WTC11 (cell line): ENCODE measurements around the gene PARP14. TPM values are rescaled to one million over a fixed set of nuclear protein-coding genes. Genes with fewer than 3 reads are reported as not detected.

Experiments used
- ATAC-seq: fragments of 200-7000 bp; cut with Tn5 transposase; 2 replicates; pipeline ENCODE4 v1.10.0; 2021; ENCODE audit warnings: mild to moderate bottlenecking, moderate library complexity
- CTCF ChIA-PET: fragments of 300-600 bp; sonication (Branson Sonifier 250); formaldehyde crosslinking; loops from one replicate; lab custom pipeline; 2021; ENCODE audit warnings: antibody characterized with exemption; lab: Charles Lee
- POLR2A ChIA-PET: fragments of 350-600 bp; sonication (Branson Sonifier 250); formaldehyde crosslinking; loops from one replicate; lab custom pipeline; 2021; ENCODE audit warnings: antibody characterized with exemption; lab: Charles Lee
- DNase-seq: peaks from one replicate; pipeline ENCODE4 v3.0.0; 2021; ENCODE audit warnings: low spot score
- H3K27ac Mint-ChIP-seq: 2 replicates; pipeline ENCODE4 v1.8.0; 2021; ENCODE audit warnings: mixed read lengths
- H3K27me3 Mint-ChIP-seq: 2 replicates; pipeline ENCODE4 v1.8.0; 2021; ENCODE audit warnings: low read depth, mild to moderate bottlenecking, moderate library complexity, mixed read lengths
- H3K36me3 Mint-ChIP-seq: 2 replicates; pipeline ENCODE4 v1.8.0; 2021; ENCODE audit warnings: mixed read lengths
- H3K4me1 Mint-ChIP-seq: 2 replicates; pipeline ENCODE4 v1.8.0; 2022; ENCODE audit warnings: mixed read lengths
- H3K4me3 Mint-ChIP-seq: 2 replicates; pipeline ENCODE4 v1.8.0; 2021; ENCODE audit warnings: mild to moderate bottlenecking, moderate library complexity, mixed read lengths
- H3K9me3 Mint-ChIP-seq: 2 replicates; pipeline ENCODE4 v1.8.0; 2021; ENCODE audit warnings: mixed read lengths
- CREM ChIP-seq: sonication (generic); formaldehyde crosslinking; IDR thresholded peaks from 2 replicates; pipeline ENCODE4 v1.8.1; 2022; ENCODE audit warnings: mild to moderate bottlenecking, missing genetic modification reagents, moderate library complexity
- EMX1 ChIP-seq: fragments of 250-450 bp; sonication (Bioruptor Pico); IDR thresholded peaks from 2 replicates; pipeline ENCODE4 v1.8.0; 2021; ENCODE audit warnings: mild to moderate bottlenecking
- ETV6 ChIP-seq: sonication (generic); formaldehyde crosslinking; IDR thresholded peaks from 2 replicates; pipeline ENCODE4 v1.8.1; 2022; ENCODE audit warnings: mild to moderate bottlenecking, missing genetic modification reagents
- FOXJ3 ChIP-seq: sonication (generic); formaldehyde crosslinking; IDR thresholded peaks from 2 replicates; pipeline ENCODE4 v1.9.0; 2021; ENCODE audit warnings: missing genetic modification reagents, mild to moderate bottlenecking, borderline replicate concordance
- FOXK1 ChIP-seq: sonication (generic); formaldehyde crosslinking; IDR thresholded peaks from 2 replicates; pipeline ENCODE4 v1.8.0; 2022; ENCODE audit warnings: mild to moderate bottlenecking, moderate library complexity, missing genetic modification reagents
- FOXP1 ChIP-seq: sonication (generic); formaldehyde crosslinking; IDR thresholded peaks from 2 replicates; pipeline ENCODE4 v1.8.0; 2022; ENCODE audit warnings: missing genetic modification reagents, mild to moderate bottlenecking, moderate library complexity, borderline replicate concordance
- GABPB1 ChIP-seq: sonication (generic); formaldehyde crosslinking; IDR thresholded peaks from 2 replicates; pipeline ENCODE4 v1.8.1; 2023; ENCODE audit warnings: mild to moderate bottlenecking, missing genetic modification reagents
- GTF2I ChIP-seq: fragments of 250-450 bp; sonication (Bioruptor Pico); conservative IDR thresholded peaks from 2 replicates; pipeline ENCODE4 v1.4.0; 2021; ENCODE audit warnings: mild to moderate bottlenecking
- JUN ChIP-seq: sonication (generic); formaldehyde crosslinking; IDR thresholded peaks from 2 replicates; pipeline ENCODE4 v1.8.0; 2023; ENCODE audit warnings: mild to moderate bottlenecking, missing genetic modification reagents
- MLX ChIP-seq: sonication (generic); formaldehyde crosslinking; IDR thresholded peaks from 2 replicates; pipeline ENCODE4 v1.8.1; 2023; ENCODE audit warnings: mild to moderate bottlenecking, missing genetic modification reagents, moderate library complexity
- MYBL2 ChIP-seq: sonication (generic); formaldehyde crosslinking; IDR thresholded peaks from 2 replicates; pipeline ENCODE4 v1.8.1; 2023; ENCODE audit warnings: mild to moderate bottlenecking, moderate library complexity, missing genetic modification reagents
- NFYB ChIP-seq: sonication (generic); formaldehyde crosslinking; conservative IDR thresholded peaks from 2 replicates; pipeline ENCODE4 v1.8.0; 2022; ENCODE audit warnings: low read depth, missing genetic modification reagents
- PRRX2 ChIP-seq: fragments of 250-450 bp; sonication (Bioruptor Pico); IDR thresholded peaks from 2 replicates; pipeline ENCODE4 v1.8.0; 2021; ENCODE audit warnings: mild to moderate bottlenecking
- RELA ChIP-seq: sonication (generic); formaldehyde crosslinking; IDR thresholded peaks from 2 replicates; pipeline ENCODE4 v1.8.1; 2022; ENCODE audit warnings: missing genetic modification reagents, mild to moderate bottlenecking, borderline replicate concordance
- SMAD3 ChIP-seq: sonication (generic); formaldehyde crosslinking; IDR thresholded peaks from 2 replicates; pipeline ENCODE4 v1.8.0; 2022; ENCODE audit warnings: missing genetic modification reagents, mild to moderate bottlenecking, borderline replicate concordance
- SOX15 ChIP-seq: fragments of 250-450 bp; sonication (Bioruptor Pico); IDR thresholded peaks from 2 replicates; pipeline ENCODE4 v1.9.0; 2021; ENCODE audit warnings: mild to moderate bottlenecking
- TP53 ChIP-seq: sonication (generic); formaldehyde crosslinking; IDR thresholded peaks from 2 replicates; pipeline ENCODE4 v1.8.1; 2023; ENCODE audit warnings: mild to moderate bottlenecking, missing genetic modification reagents
- ZBTB21 ChIP-seq: sonication (generic); formaldehyde crosslinking; IDR thresholded peaks from 2 replicates; pipeline ENCODE4 v1.8.1; 2023; ENCODE audit warnings: mild to moderate bottlenecking, missing genetic modification reagents, borderline replicate concordance
- ZNF121 ChIP-seq: sonication (generic); formaldehyde crosslinking; IDR thresholded peaks from 2 replicates; pipeline ENCODE4 v1.8.0; 2023; ENCODE audit warnings: missing genetic modification reagents
- ZNF416 ChIP-seq: fragments of 250-450 bp; sonication (Bioruptor Pico); IDR thresholded peaks from 2 replicates; pipeline ENCODE4 v1.9.0; 2021; ENCODE audit warnings: mild to moderate bottlenecking, inconsistent platforms
- ZNF423 ChIP-seq: fragments of 250-450 bp; sonication (Bioruptor Pico); IDR thresholded peaks from 2 replicates; pipeline ENCODE4 v2.1.2; 2022; ENCODE audit warnings: mild to moderate bottlenecking, moderate library complexity
- total RNA-seq: library from RNA; stranded (reverse); gene quantifications from 3 replicates; pipeline ENCODE4 v1.2.3, GENCODE V29; 2021
- TF ChIP-seq, protein P1 (sequence below): fragments of 250-450 bp; sonication (Bioruptor Pico); IDR thresholded peaks from 2 replicates; pipeline ENCODE4 v1.9.0; 2021; ENCODE audit warnings: mild to moderate bottlenecking
- TF ChIP-seq, protein P2 (sequence below): sonication (generic); formaldehyde crosslinking; IDR thresholded peaks from 2 replicates; pipeline ENCODE4 v1.8.1; 2023; ENCODE audit warnings: mild to moderate bottlenecking, missing genetic modification reagents, moderate library complexity
- TF ChIP-seq, protein P3 (sequence below): sonication (generic); formaldehyde crosslinking; IDR thresholded peaks from 2 replicates; pipeline ENCODE4 v1.8.0; 2023; ENCODE audit warnings: mild to moderate bottlenecking, missing genetic modification reagents
- TF ChIP-seq, protein P4 (sequence below): sonication (generic); formaldehyde crosslinking; IDR thresholded peaks from 2 replicates; pipeline ENCODE4 v1.8.1; 2023; ENCODE audit warnings: mild to moderate bottlenecking, missing genetic modification reagents
- TF ChIP-seq, protein P5 (sequence below): sonication (generic); formaldehyde crosslinking; IDR thresholded peaks from 2 replicates; pipeline ENCODE4 v1.8.1; 2023; ENCODE audit warnings: mild to moderate bottlenecking, missing genetic modification reagents, borderline replicate concordance

PARP14 gene
- total RNA-seq, 1 experiment from 2014 or later = 15.9 TPM

DNA sequence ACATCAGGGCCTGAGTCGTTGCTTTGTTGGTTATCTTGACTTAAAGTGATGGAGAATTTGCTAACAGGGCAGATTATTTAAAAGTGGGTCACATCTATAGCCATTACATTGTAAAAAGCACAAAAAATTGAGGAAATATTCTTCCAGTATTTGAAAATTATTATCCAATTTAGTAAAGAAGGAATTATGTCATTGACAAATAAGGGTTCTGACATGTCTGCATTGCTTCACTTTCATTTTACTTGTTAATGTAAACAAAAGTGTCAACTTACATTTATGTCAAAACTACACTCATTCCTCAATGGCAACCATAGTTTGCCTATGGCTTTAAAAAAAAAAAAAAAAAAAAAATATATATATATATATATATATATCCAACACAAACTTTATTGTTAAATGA, 3.4 kb upstream of the PARP14 start:
- H3K4me3 Mint-ChIP-seq = no peak overlapping the region
- H3K27me3 Mint-ChIP-seq = peaks cover 19% of the 10 kb centered on the region
- H3K27ac Mint-ChIP-seq = no peak overlapping the region
- POLR2A ChIA-PET = no interaction called here
- TF ChIP-seq SMAD3 (CRISPR knock-in tag) (no peak), MYBL2 (CRISPR knock-in tag) (no peak), GABPB1 (CRISPR knock-in tag) (no peak), ZNF416 (no peak), FOXK1 (CRISPR knock-in tag) (no peak), FOXJ3 (no peak), RELA (CRISPR knock-in tag) (no peak), ZNF121 (no peak), SOX15 (no peak), FOXP1 (CRISPR knock-in tag) (no peak), ETV6 (no peak), EMX1 (CRISPR knock-in tag) (no peak)
- TF ChIP-seq, protein P1, sequence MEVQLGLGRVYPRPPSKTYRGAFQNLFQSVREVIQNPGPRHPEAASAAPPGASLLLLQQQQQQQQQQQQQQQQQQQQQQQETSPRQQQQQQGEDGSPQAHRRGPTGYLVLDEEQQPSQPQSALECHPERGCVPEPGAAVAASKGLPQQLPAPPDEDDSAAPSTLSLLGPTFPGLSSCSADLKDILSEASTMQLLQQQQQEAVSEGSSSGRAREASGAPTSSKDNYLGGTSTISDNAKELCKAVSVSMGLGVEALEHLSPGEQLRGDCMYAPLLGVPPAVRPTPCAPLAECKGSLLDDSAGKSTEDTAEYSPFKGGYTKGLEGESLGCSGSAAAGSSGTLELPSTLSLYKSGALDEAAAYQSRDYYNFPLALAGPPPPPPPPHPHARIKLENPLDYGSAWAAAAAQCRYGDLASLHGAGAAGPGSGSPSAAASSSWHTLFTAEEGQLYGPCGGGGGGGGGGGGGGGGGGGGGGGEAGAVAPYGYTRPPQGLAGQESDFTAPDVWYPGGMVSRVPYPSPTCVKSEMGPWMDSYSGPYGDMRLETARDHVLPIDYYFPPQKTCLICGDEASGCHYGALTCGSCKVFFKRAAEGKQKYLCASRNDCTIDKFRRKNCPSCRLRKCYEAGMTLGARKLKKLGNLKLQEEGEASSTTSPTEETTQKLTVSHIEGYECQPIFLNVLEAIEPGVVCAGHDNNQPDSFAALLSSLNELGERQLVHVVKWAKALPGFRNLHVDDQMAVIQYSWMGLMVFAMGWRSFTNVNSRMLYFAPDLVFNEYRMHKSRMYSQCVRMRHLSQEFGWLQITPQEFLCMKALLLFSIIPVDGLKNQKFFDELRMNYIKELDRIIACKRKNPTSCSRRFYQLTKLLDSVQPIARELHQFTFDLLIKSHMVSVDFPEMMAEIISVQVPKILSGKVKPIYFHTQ (CRISPR knock-in tag) = no peak
- TF ChIP-seq, protein P2, sequence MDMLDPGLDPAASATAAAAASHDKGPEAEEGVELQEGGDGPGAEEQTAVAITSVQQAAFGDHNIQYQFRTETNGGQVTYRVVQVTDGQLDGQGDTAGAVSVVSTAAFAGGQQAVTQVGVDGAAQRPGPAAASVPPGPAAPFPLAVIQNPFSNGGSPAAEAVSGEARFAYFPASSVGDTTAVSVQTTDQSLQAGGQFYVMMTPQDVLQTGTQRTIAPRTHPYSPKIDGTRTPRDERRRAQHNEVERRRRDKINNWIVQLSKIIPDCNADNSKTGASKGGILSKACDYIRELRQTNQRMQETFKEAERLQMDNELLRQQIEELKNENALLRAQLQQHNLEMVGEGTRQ (CRISPR knock-in tag) = no peak
- TF ChIP-seq, protein P3, sequence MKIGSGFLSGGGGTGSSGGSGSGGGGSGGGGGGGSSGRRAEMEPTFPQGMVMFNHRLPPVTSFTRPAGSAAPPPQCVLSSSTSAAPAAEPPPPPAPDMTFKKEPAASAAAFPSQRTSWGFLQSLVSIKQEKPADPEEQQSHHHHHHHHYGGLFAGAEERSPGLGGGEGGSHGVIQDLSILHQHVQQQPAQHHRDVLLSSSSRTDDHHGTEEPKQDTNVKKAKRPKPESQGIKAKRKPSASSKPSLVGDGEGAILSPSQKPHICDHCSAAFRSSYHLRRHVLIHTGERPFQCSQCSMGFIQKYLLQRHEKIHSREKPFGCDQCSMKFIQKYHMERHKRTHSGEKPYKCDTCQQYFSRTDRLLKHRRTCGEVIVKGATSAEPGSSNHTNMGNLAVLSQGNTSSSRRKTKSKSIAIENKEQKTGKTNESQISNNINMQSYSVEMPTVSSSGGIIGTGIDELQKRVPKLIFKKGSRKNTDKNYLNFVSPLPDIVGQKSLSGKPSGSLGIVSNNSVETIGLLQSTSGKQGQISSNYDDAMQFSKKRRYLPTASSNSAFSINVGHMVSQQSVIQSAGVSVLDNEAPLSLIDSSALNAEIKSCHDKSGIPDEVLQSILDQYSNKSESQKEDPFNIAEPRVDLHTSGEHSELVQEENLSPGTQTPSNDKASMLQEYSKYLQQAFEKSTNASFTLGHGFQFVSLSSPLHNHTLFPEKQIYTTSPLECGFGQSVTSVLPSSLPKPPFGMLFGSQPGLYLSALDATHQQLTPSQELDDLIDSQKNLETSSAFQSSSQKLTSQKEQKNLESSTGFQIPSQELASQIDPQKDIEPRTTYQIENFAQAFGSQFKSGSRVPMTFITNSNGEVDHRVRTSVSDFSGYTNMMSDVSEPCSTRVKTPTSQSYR (CRISPR knock-in tag) = no peak
- CTCF ChIA-PET = no interaction called here
- DNase-seq (no peak), ATAC-seq (no peak)
- H3K9me3 Mint-ChIP-seq = peaks cover 3% of the 10 kb centered on the region
- peaks cover 2% of the 10 kb centered on the region for H3K36me3 Mint-ChIP-seq
- peaks cover 28% of the 10 kb centered on the region for H3K4me1 Mint-ChIP-seq

DNA sequence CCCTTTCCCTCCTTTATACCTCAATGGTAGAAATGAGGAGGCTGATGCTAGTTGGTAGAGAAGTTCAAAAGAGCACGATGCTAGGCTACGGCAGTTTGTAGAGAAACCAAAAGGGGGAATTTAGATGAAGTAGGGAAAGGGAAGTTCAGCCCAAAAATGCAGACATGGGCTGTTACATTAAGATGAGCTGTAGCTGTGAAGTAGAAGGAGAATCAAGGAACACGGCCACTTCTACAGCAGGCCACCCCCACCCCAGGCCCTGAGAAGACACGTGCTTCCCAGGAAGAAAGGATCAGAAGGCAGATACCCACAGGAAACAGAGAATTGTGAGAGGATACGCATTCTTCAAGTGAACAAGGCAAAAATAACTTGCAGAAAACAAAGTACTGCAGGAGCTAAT, 2.1 kb upstream of the PARP14 start:
- ATAC-seq (no peak), DNase-seq (no peak)
- no peak overlapping the region for H3K27ac Mint-ChIP-seq
- ChIA-PET POLR2A (no interaction called here), CTCF (interaction anchor here (0.6 to 3.6 kb wide), 25 partner anchors 9 to 389 kb away, joined by 3 to 35 read pairs (median 5); partner anchors contain the start of genes DTX3L, FAM162A, HSPBAP1 and PARP9)
- peaks cover 3% of the 10 kb centered on the region for H3K9me3 Mint-ChIP-seq
- H3K36me3 Mint-ChIP-seq = peaks cover 2% of the 10 kb centered on the region
- peaks cover 19% of the 10 kb centered on the region for H3K27me3 Mint-ChIP-seq
- H3K4me1 Mint-ChIP-seq = peaks cover 28% of the 10 kb centered on the region
- H3K4me3 Mint-ChIP-seq = no peak overlapping the region
- no peak for TF ChIP-seq ZBTB21 (CRISPR knock-in tag)
- no peak for TF ChIP-seq CREM (CRISPR knock-in tag)
- TF ChIP-seq ZNF423 (CRISPR knock-in tag) = no peak
- no peak for TF ChIP-seq GTF2I (CRISPR knock-in tag)
- TF ChIP-seq JUN (CRISPR knock-in tag) = no peak
- TF ChIP-seq, protein P4, sequence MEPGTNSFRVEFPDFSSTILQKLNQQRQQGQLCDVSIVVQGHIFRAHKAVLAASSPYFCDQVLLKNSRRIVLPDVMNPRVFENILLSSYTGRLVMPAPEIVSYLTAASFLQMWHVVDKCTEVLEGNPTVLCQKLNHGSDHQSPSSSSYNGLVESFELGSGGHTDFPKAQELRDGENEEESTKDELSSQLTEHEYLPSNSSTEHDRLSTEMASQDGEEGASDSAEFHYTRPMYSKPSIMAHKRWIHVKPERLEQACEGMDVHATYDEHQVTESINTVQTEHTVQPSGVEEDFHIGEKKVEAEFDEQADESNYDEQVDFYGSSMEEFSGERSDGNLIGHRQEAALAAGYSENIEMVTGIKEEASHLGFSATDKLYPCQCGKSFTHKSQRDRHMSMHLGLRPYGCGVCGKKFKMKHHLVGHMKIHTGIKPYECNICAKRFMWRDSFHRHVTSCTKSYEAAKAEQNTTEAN (CRISPR knock-in tag) = no peak
- TF ChIP-seq PRRX2 = no peak
- TF ChIP-seq, protein P5, sequence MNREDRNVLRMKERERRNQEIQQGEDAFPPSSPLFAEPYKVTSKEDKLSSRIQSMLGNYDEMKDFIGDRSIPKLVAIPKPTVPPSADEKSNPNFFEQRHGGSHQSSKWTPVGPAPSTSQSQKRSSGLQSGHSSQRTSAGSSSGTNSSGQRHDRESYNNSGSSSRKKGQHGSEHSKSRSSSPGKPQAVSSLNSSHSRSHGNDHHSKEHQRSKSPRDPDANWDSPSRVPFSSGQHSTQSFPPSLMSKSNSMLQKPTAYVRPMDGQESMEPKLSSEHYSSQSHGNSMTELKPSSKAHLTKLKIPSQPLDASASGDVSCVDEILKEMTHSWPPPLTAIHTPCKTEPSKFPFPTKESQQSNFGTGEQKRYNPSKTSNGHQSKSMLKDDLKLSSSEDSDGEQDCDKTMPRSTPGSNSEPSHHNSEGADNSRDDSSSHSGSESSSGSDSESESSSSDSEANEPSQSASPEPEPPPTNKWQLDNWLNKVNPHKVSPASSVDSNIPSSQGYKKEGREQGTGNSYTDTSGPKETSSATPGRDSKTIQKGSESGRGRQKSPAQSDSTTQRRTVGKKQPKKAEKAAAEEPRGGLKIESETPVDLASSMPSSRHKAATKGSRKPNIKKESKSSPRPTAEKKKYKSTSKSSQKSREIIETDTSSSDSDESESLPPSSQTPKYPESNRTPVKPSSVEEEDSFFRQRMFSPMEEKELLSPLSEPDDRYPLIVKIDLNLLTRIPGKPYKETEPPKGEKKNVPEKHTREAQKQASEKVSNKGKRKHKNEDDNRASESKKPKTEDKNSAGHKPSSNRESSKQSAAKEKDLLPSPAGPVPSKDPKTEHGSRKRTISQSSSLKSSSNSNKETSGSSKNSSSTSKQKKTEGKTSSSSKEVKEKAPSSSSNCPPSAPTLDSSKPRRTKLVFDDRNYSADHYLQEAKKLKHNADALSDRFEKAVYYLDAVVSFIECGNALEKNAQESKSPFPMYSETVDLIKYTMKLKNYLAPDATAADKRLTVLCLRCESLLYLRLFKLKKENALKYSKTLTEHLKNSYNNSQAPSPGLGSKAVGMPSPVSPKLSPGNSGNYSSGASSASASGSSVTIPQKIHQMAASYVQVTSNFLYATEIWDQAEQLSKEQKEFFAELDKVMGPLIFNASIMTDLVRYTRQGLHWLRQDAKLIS = no peak
- no peak for TF ChIP-seq SOX15
- no peak for TF ChIP-seq NFYB (CRISPR knock-in tag)
- TF ChIP-seq TP53 (CRISPR knock-in tag) = no peak
- no peak for TF ChIP-seq ZNF416
- no peak for TF ChIP-seq MLX (CRISPR knock-in tag)
- TF ChIP-seq EMX1 (CRISPR knock-in tag) = no peak
